ENCODE data around the gene ADAMTS6.

DNA sequence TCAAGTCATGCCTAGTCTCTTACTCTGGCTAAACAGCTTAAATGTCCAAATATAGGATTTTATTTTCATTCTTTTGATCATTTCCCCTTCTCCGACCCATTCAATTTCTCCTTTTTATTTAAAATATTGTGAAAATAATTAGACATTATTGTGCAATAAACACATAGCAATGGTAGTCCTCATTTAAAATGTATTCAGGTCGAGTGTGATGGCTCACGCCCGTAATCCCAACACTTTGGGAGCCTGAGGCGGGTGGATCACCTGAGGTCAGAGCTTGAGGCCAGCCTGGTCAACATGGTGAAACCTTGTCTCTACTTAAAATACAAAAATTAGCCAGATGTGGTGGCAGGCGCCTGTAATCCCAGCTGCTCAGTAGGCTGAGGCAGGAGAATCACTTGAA, 26.7 kb downstream of the ADAMTS6 start:
- no peak for TF ChIP-seq FOXM1 (IDR thresholded peaks at IDR 0.05; ENCODE audit: borderline replicate concordance, low read depth)
- TF ChIP-seq, protein P1, sequence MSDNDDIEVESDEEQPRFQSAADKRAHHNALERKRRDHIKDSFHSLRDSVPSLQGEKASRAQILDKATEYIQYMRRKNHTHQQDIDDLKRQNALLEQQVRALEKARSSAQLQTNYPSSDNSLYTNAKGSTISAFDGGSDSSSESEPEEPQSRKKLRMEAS (IDR thresholded peaks at IDR 0.05): no peak
- TF ChIP-seq EP300 (IDR thresholded peaks at IDR 0.05; ENCODE audit: borderline replicate concordance): no peak
- TF ChIP-seq RAD21 (IDR thresholded peaks at IDR 0.05; ENCODE audit: low read depth): no peak
- TF ChIP-seq YY1 (IDR thresholded peaks at IDR 0.05; ENCODE audit: low read depth): no peak
- TF ChIP-seq, protein P2, sequence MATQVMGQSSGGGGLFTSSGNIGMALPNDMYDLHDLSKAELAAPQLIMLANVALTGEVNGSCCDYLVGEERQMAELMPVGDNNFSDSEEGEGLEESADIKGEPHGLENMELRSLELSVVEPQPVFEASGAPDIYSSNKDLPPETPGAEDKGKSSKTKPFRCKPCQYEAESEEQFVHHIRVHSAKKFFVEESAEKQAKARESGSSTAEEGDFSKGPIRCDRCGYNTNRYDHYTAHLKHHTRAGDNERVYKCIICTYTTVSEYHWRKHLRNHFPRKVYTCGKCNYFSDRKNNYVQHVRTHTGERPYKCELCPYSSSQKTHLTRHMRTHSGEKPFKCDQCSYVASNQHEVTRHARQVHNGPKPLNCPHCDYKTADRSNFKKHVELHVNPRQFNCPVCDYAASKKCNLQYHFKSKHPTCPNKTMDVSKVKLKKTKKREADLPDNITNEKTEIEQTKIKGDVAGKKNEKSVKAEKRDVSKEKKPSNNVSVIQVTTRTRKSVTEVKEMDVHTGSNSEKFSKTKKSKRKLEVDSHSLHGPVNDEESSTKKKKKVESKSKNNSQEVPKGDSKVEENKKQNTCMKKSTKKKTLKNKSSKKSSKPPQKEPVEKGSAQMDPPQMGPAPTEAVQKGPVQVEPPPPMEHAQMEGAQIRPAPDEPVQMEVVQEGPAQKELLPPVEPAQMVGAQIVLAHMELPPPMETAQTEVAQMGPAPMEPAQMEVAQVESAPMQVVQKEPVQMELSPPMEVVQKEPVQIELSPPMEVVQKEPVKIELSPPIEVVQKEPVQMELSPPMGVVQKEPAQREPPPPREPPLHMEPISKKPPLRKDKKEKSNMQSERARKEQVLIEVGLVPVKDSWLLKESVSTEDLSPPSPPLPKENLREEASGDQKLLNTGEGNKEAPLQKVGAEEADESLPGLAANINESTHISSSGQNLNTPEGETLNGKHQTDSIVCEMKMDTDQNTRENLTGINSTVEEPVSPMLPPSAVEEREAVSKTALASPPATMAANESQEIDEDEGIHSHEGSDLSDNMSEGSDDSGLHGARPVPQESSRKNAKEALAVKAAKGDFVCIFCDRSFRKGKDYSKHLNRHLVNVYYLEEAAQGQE (IDR thresholded peaks at IDR 0.05; ENCODE audit: low read depth): no peak
- TF ChIP-seq EGR1 (IDR thresholded peaks at IDR 0.05): no peak
- TF ChIP-seq TCF12 (IDR thresholded peaks at IDR 0.05; ENCODE audit: low read depth): no peak
- no peak for TF ChIP-seq ZBTB7A (IDR thresholded peaks at IDR 0.05; ENCODE audit: low read depth)
- TF ChIP-seq TAF1 (IDR thresholded peaks at IDR 0.05; ENCODE audit: low read depth): no peak
- no peak for TF ChIP-seq CREB1 (IDR thresholded peaks at IDR 0.05; ENCODE audit: low read depth)

Measured in Ishikawa (cell line).